PC-3 (cell line): ENCODE data around the gene PIK3CG. TPM values are rescaled to one million over a fixed set of nuclear protein-coding genes. Genes with fewer than 3 reads are reported as not detected.

Experiments used
- ATAC-seq: fragments of 200-7000 bp; cut with Tn5 transposase; 2 replicates; pipeline ENCODE4 v1.9.1; 2020; ENCODE audit warnings: mild to moderate bottlenecking, moderate library complexity
- BruUV-seq: library from RNA; stranded (reverse); fragments of 400-500 nt; replicated peaks from 2 replicates; lab custom pipeline; 2021; lab: Mats Ljungman, UMichigan
- CTCF ChIA-PET: fragments of 300-600 bp; sonication (Branson Sonifier 250); formaldehyde crosslinking; loops from one replicate; lab custom pipeline; 2022; ENCODE audit warnings: antibody characterized with exemption; lab: Charles Lee
- POLR2A ChIA-PET: fragments of 300-600 bp; sonication (Branson Sonifier 250); formaldehyde crosslinking; loops from one replicate; lab custom pipeline; 2022; ENCODE audit warnings: antibody characterized with exemption; ENCODE audit not compliant: unreplicated experiment; lab: Charles Lee
- DNase-seq: peaks from one replicate; pipeline ENCODE4 v3.0.0-alpha.2; 2015
- H2AFZ ChIP-seq: fragments of 300-600 bp; sonication (generic); 2 replicates; pipeline ENCODE4 v1.6.0; 2016; ENCODE audit warnings: antibody characterized with exemption, low read length
- H3F3A ChIP-seq: fragments of 300-600 bp; sonication (generic); one replicate; pipeline ENCODE4 v1.6.0; 2017; ENCODE audit warnings: antibody characterized with exemption, low read length, control low read depth, mild to moderate bottlenecking; ENCODE audit not compliant: unreplicated experiment
- H3K27ac ChIP-seq: fragments of 300-600 bp; sonication (generic); 2 replicates; pipeline ENCODE4 v1.5.1; 2016; ENCODE audit warnings: mild to moderate bottlenecking, low read length
- H3K27me3 ChIP-seq: fragments of 300-600 bp; sonication (generic); 2 replicates; pipeline ENCODE4 v1.6.1; 2016; ENCODE audit warnings: low read length, mixed read lengths
- H3K36me3 ChIP-seq: fragments of 300-600 bp; sonication (generic); 2 replicates; pipeline ENCODE4 v1.6.1; 2016; ENCODE audit warnings: low read depth, mixed run types, low read length, mixed read lengths
- H3K4me1 ChIP-seq: fragments of 300-600 bp; sonication (generic); 2 replicates; pipeline ENCODE4 v1.5.1; 2016; ENCODE audit warnings: low read length; ENCODE audit not compliant: insufficient read depth
- H3K4me2 ChIP-seq: fragments of 300-600 bp; sonication (generic); 2 replicates; pipeline ENCODE4 v1.6.0; 2016; ENCODE audit warnings: low read length
- H3K4me3 ChIP-seq: fragments of 300-600 bp; sonication (generic); 2 replicates; pipeline ENCODE4 v1.5.1; 2016; ENCODE audit warnings: mild to moderate bottlenecking, low read length, mixed read lengths
- H3K79me2 ChIP-seq: fragments of 300-600 bp; sonication (generic); 2 replicates; pipeline ENCODE4 v1.6.1; 2017; ENCODE audit warnings: low read length, mixed read lengths
- H3K9ac ChIP-seq: fragments of 300-600 bp; sonication (generic); 2 replicates; pipeline ENCODE4 v1.6.0; 2016; ENCODE audit warnings: mild to moderate bottlenecking, low read length
- H3K9me2 ChIP-seq: fragments of 300-600 bp; sonication (generic); replicated peaks from 2 replicates; pipeline ENCODE4 v1.6.1; 2016; ENCODE audit warnings: mixed run types, low read length, mixed read lengths
- H3K9me3 ChIP-seq: fragments of 300-600 bp; sonication (generic); 2 replicates; pipeline ENCODE4 v1.6.1; 2016; ENCODE audit warnings: low read length, mixed read lengths
- H4K20me1 ChIP-seq: fragments of 300-600 bp; sonication (generic); 2 replicates; pipeline ENCODE4 v1.6.1; 2016; ENCODE audit warnings: low read length, mixed read lengths
- CTCF ChIP-seq: fragments of 300-600 bp; sonication (generic); conservative IDR thresholded peaks from 2 replicates; pipeline ENCODE4 v1.5.1; 2017; ENCODE audit warnings: antibody characterized with exemption, low read depth, mild to moderate bottlenecking, low read length
- EZH2 ChIP-seq: fragments of 300-600 bp; sonication (generic); IDR thresholded peaks from one replicate; pipeline ENCODE4 v1.6.1; 2017; ENCODE audit warnings: antibody characterized with exemption, mild to moderate bottlenecking, low read length; ENCODE audit not compliant: unreplicated experiment
- EZH2phosphoT487 ChIP-seq: fragments of 300-600 bp; sonication (generic); IDR thresholded peaks from 2 replicates; pipeline ENCODE4 v1.6.1; 2018; ENCODE audit warnings: mild to moderate bottlenecking, antibody characterized with exemption, low read length, borderline replicate concordance
- intact Hi-C: fragments of 100-400 bp; cut with micrococcal nuclease; formaldehyde crosslinking; loops from 2 replicates; pipeline ENCODE4 v1.9.0; 2023
- total RNA-seq: library from RNA; depleted of rRNA; stranded (reverse); fragments of >200 nt; gene quantifications from 2 replicates; pipeline ENCODE4 v1.2.3, GENCODE V29; 2014

The PIK3CG gene
- total RNA-seq, 1 experiment from 2014 or later: not detected

GRCh38 chr7:106864298-106865081, 592 bp upstream of the PIK3CG start:
- POLR2A ChIA-PET: no interaction called here
- H2AFZ ChIP-seq: no peak overlapping the region
- no peak for ATAC-seq

GRCh38 chr7:106866298-106867281, 1.5 kb downstream of the PIK3CG start:
- POLR2A ChIA-PET: no interaction called here
- Histone ChIP-seq H3K4me3 (no peak overlapping the region), H3K9ac (no peak overlapping the region), H3K79me2 (no peaks in the 10 kb centered on the region), H2AFZ (no peak overlapping the region), H3K4me1 (no peaks in the 10 kb centered on the region), H3F3A (no peaks in the 10 kb centered on the region), H3K4me2 (no peak overlapping the region), H4K20me1 (no peaks in the 10 kb centered on the region), H3K9me2 (no peaks in the 10 kb centered on the region), H3K36me3 (no peaks in the 10 kb centered on the region), H3K9me3 (no peaks in the 10 kb centered on the region), H3K27ac (no peak overlapping the region), H3K27me3 (peaks cover 54% of the 10 kb centered on the region)
- no peak for DNase-seq
- no peak for ATAC-seq
- intact Hi-C loops: no loop called here
- CTCF ChIA-PET: no interaction called here
- no peak for TF ChIP-seq EZH2phosphoT487
- no peak for TF ChIP-seq EZH2
- TF ChIP-seq CTCF: no peak
- BruUV-seq: no TSS peak

More at GRCh38 chr7:106864298-106865081, 592 bp upstream of the PIK3CG start:
- intact Hi-C loops: no loop called here
- Histone ChIP-seq H3K27ac (no peak overlapping the region), H3K79me2 (no peaks in the 10 kb centered on the region), H3K9me3 (no peaks in the 10 kb centered on the region), H3K36me3 (no peaks in the 10 kb centered on the region), H3K4me1 (no peaks in the 10 kb centered on the region), H3K9ac (no peak overlapping the region), H3F3A (no peaks in the 10 kb centered on the region), H3K27me3 (peaks cover 36% of the 10 kb centered on the region), H3K4me3 (no peak overlapping the region), H3K4me2 (no peak overlapping the region), H3K9me2 (no peaks in the 10 kb centered on the region), H4K20me1 (no peaks in the 10 kb centered on the region)
- DNase-seq: no peak
- no peak for TF ChIP-seq EZH2phosphoT487
- BruUV-seq: no TSS peak
- CTCF ChIA-PET: no interaction called here

GRCh38 chr7:106867641-106868351, 2.7 kb downstream of the PIK3CG start:
- no peak for DNase-seq
- H3K4me2 ChIP-seq: no peak overlapping the region
- no peaks in the 10 kb centered on the region for H4K20me1 ChIP-seq
- no peak overlapping the region for H2AFZ ChIP-seq
- no peaks in the 10 kb centered on the region for H3K36me3 ChIP-seq
- H3K4me3 ChIP-seq: no peak overlapping the region
- H3K9ac ChIP-seq: no peak overlapping the region
- ATAC-seq: no peak
- no peaks in the 10 kb centered on the region for H3F3A ChIP-seq
- no peaks in the 10 kb centered on the region for H3K9me2 ChIP-seq
- no peaks in the 10 kb centered on the region for H3K79me2 ChIP-seq
- POLR2A ChIA-PET: no interaction called here
- no TSS peak for BruUV-seq
- H3K9me3 ChIP-seq: no peaks in the 10 kb centered on the region
- CTCF ChIA-PET: no interaction called here
- intact Hi-C loops: no loop called here
- peaks cover 51% of the 10 kb centered on the region for H3K27me3 ChIP-seq
- H3K27ac ChIP-seq: no peak overlapping the region
- TF ChIP-seq EZH2phosphoT487 (no peak), EZH2 (no peak), CTCF (no peak)
- no peaks in the 10 kb centered on the region for H3K4me1 ChIP-seq
